ENCODE results near the gene PTBP3. TPM values are rescaled to one million over a fixed set of nuclear protein-coding genes. Genes with fewer than 3 reads are reported as not detected.

PTBP3 gene
- total and polyA plus RNA-seq, 2 of the 13 experiments (the other 11 are each of a cell fraction or from before 2014, with no cell fraction given): 52.8 to 61.1 TPM

DNA sequence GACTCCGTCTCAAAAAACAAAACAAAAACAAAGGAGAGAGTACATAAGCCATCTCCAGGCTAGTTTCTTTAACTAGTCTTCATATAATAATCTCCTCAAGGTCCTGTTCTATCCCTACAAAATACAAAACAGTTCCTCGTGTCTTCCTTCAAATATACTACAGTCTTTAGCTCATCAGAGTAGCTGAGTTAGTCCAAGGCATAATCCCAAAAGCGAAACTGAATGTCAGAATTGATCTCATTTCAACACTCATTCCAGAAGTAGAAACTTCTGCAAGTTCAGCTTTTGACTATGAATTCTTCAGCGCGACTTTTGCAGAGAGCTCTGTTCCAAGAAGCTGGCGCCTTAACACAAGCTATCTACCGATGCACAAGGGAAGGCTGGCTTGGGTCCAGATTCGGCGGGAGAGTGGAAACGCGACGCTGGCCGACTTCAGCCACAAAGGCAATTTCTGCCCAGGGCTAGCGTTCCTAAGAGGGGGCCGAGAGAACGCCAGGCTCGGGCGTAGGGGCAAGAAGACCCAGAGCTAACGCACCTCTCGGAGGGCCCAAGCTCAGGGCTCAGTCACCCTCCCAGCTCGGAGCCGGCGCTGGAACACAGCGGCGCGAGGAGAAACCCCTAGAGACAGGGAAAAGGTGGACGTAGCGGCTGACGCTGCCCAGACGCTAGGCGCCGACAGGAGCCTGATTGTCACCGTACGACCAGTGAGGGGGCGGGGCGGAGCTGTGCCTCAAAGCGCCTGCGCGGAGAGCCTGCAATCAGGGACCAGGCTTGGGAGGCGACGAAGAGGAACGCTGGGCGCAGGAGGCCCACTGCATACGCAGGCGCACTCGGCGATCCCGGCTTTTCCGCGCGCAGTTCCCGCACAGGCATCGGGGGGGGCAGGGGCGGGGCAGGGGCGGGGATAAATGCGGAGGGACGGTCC lies 46.0 kb upstream of the PTBP3 start (continued):
- TF ChIP-seq, protein P1, sequence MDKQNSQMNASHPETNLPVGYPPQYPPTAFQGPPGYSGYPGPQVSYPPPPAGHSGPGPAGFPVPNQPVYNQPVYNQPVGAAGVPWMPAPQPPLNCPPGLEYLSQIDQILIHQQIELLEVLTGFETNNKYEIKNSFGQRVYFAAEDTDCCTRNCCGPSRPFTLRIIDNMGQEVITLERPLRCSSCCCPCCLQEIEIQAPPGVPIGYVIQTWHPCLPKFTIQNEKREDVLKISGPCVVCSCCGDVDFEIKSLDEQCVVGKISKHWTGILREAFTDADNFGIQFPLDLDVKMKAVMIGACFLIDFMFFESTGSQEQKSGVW (CRISPR knock-in tag; IDR thresholded peaks at IDR 0.05; ENCODE audit: borderline replicate concordance): no peak
- TF ChIP-seq NFKB2 (CRISPR knock-in tag; IDR thresholded peaks at IDR 0.05; ENCODE audit: borderline replicate concordance): no peak
- TF ChIP-seq NCOA1 (CRISPR knock-in tag; IDR thresholded peaks at IDR 0.05): no peak
- TF ChIP-seq SP4 (CRISPR knock-in tag; IDR thresholded peaks at IDR 0.05): peak; percentile 69; the same call in 1 of the 2 replicates
- no peak for TF ChIP-seq SUZ12 (IDR thresholded peaks at IDR 0.05; ENCODE audit: low read depth, low read length)
- TF ChIP-seq BRCA1 (CRISPR knock-in tag; IDR thresholded peaks at IDR 0.05): peak; percentile 74; the same call in 1 of the 2 replicates
- TF ChIP-seq, protein P2, sequence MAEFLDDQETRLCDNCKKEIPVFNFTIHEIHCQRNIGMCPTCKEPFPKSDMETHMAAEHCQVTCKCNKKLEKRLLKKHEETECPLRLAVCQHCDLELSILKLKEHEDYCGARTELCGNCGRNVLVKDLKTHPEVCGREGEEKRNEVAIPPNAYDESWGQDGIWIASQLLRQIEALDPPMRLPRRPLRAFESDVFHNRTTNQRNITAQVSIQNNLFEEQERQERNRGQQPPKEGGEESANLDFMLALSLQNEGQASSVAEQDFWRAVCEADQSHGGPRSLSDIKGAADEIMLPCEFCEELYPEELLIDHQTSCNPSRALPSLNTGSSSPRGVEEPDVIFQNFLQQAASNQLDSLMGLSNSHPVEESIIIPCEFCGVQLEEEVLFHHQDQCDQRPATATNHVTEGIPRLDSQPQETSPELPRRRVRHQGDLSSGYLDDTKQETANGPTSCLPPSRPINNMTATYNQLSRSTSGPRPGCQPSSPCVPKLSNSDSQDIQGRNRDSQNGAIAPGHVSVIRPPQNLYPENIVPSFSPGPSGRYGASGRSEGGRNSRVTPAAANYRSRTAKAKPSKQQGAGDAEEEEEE (CRISPR knock-in tag; IDR thresholded peaks at IDR 0.05; ENCODE audit: borderline replicate concordance): no peak
- TF ChIP-seq, protein P3, sequence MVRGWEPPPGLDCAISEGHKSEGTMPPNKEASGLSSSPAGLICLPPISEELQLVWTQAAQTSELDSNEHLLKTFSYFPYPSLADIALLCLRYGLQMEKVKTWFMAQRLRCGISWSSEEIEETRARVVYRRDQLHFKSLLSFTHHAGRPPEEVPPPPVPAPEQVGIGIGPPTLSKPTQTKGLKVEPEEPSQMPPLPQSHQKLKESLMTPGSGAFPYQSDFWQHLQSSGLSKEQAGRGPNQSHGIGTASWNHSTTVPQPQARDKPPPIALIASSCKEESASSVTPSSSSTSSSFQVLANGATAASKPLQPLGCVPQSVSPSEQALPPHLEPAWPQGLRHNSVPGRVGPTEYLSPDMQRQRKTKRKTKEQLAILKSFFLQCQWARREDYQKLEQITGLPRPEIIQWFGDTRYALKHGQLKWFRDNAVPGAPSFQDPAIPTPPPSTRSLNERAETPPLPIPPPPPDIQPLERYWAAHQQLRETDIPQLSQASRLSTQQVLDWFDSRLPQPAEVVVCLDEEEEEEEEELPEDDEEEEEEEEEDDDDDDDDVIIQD (CRISPR knock-in tag; IDR thresholded peaks at IDR 0.05; ENCODE audit: low read depth): peak; percentile 57; the same call in 1 of the 2 replicates
- TF ChIP-seq ATF7-NPFF (CRISPR knock-in tag; IDR thresholded peaks at IDR 0.05; ENCODE audit: low read depth): 0 out of 2 replicates have a peak, but pooled peaks have one; percentile 14
- TF ChIP-seq SRSF9 (IDR thresholded peaks at IDR 0.05; ENCODE audit: borderline replicate concordance, insufficient read depth, low read depth, low read length, poor library complexity, severe bottlenecking): no peak
- TF ChIP-seq SMC3 (IDR thresholded peaks at IDR 0.05; ENCODE audit: low read length): no peak
- no peak for TF ChIP-seq PCBP2 (optimal IDR thresholded peaks at IDR 0.05; ENCODE audit: low read depth, low read length, poor library complexity, severe bottlenecking)
- TF ChIP-seq, protein P4, sequence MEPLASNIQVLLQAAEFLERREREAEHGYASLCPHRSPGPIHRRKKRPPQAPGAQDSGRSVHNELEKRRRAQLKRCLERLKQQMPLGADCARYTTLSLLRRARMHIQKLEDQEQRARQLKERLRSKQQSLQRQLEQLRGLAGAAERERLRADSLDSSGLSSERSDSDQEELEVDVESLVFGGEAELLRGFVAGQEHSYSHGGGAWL (CRISPR knock-in tag; IDR thresholded peaks at IDR 0.05): peak; percentile 78
- no peak for TF ChIP-seq RARA (CRISPR knock-in tag; IDR thresholded peaks at IDR 0.05)
- TF ChIP-seq ZNF17 (CRISPR knock-in tag; IDR thresholded peaks at IDR 0.05): no peak
- no peak for TF ChIP-seq CAMTA2 (CRISPR knock-in tag; IDR thresholded peaks at IDR 0.05; ENCODE audit: borderline replicate concordance)
- peak; percentile 32 for TF ChIP-seq HDAC2 (CRISPR knock-in tag; IDR thresholded peaks at IDR 0.05)
- TF ChIP-seq MIER2 (CRISPR knock-in tag; IDR thresholded peaks at IDR 0.05): no peak
- no peak for TF ChIP-seq TBP (CRISPR knock-in tag; IDR thresholded peaks at IDR 0.05)
- TF ChIP-seq, protein P5, sequence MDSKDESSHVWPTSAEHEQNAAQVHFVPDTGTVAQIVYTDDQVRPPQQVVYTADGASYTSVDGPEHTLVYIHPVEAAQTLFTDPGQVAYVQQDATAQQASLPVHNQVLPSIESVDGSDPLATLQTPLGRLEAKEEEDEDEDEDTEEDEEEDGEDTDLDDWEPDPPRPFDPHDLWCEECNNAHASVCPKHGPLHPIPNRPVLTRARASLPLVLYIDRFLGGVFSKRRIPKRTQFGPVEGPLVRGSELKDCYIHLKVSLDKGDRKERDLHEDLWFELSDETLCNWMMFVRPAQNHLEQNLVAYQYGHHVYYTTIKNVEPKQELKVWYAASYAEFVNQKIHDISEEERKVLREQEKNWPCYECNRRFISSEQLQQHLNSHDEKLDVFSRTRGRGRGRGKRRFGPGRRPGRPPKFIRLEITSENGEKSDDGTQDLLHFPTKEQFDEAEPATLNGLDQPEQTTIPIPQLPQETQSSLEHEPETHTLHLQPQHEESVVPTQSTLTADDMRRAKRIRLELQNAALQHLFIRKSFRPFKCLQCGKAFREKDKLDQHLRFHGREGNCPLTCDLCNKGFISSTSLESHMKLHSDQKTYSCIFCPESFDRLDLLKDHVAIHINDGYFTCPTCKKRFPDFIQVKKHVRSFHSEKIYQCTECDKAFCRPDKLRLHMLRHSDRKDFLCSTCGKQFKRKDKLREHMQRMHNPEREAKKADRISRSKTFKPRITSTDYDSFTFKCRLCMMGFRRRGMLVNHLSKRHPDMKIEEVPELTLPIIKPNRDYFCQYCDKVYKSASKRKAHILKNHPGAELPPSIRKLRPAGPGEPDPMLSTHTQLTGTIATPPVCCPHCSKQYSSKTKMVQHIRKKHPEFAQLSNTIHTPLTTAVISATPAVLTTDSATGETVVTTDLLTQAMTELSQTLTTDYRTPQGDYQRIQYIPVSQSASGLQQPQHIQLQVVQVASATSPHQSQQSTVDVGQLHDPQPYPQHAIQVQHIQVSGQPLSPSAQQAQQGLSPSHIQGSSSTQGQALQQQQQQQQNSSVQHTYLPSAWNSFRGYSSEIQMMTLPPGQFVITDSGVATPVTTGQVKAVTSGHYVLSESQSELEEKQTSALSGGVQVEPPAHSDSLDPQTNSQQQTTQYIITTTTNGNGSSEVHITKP (CRISPR knock-in tag; IDR thresholded peaks at IDR 0.05; ENCODE audit: low read depth): peak; percentile 25; the same call in 1 of the 2 replicates
